Activated naive CD8-positive, alpha-beta T cell treated with anti-CD3 and anti-CD28 coated beads, Interleukin-2, amount 50 U/mL, for 24 hours (primary cell): Measurements from ENCODE around the gene CIB2.
"Not testable (repeated sequence)": the region's sequence is repeated elsewhere in the genome, so short reads cannot be mapped to it uniquely, and the experiment has no call there.

Experiments used
- ATAC-seq: fragments of 150-1000 bp; cut with Tn5 transposase; one replicate; pipeline ENCODE4 v1.10.0; 2021
- DNase-seq: peaks from one replicate; pipeline ENCODE4 v3.0.0; 2021
- H3K27ac Mint-ChIP-seq: one replicate; pipeline ENCODE4 v1.8.0; 2021; ENCODE audit warnings: mild to moderate bottlenecking, mixed read lengths
- H3K27me3 Mint-ChIP-seq: one replicate; pipeline ENCODE4 v1.8.0; 2021; ENCODE audit warnings: mixed read lengths
- H3K36me3 Mint-ChIP-seq: one replicate; pipeline ENCODE4 v1.8.0; 2021; ENCODE audit warnings: low read depth, mixed read lengths
- H3K4me1 Mint-ChIP-seq: one replicate; pipeline ENCODE4 v1.8.0; 2021; ENCODE audit warnings: mixed read lengths
- H3K4me3 Mint-ChIP-seq: one replicate; pipeline ENCODE4 v1.8.0; 2021; ENCODE audit warnings: mild to moderate bottlenecking, moderate library complexity, mixed read lengths
- H3K9me3 Mint-ChIP-seq: one replicate; pipeline ENCODE4 v1.8.0; 2021; ENCODE audit warnings: mixed read lengths

Gene CIB2

DNA sequence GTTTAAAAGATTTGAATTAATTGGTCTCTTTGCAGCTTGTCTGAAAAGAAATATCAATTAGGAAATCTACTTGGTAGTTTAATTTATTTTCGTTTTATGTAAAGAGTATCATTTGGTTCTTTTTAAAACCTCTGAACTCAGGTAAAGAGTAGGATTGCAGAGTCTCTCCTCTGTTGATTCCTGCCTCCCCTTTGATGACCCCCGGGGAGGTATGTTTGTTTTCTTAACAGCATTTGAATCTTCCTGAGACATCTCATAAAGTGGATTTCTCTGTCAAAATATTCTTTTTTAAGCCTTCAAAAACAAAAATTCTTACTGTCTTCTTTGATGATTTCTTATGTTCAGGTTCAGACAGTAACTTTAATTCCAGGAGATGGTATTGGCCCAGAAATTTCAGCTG is 26.0 kb upstream of the CIB2 start:
- Mint-ChIP-seq H3K27ac (no peak overlapping the region), H3K36me3 (peaks cover 43% of the 10 kb centered on the region), H3K27me3 (no peaks in the 10 kb centered on the region), H3K9me3 (no peaks in the 10 kb centered on the region), H3K4me3 (no peak overlapping the region), H3K4me1 (peaks cover 20% of the 10 kb centered on the region)
- ATAC-seq = no peak
- DNase-seq = no peak

- ATAC-seq (no peak), DNase-seq (no peak)
- H3K9me3 Mint-ChIP-seq = no peaks in the 10 kb centered on the region
- H3K4me1 Mint-ChIP-seq = peaks cover 14% of the 10 kb centered on the region
- H3K4me3 Mint-ChIP-seq = no peak overlapping the region
- peaks cover 38% of the 10 kb centered on the region for H3K36me3 Mint-ChIP-seq
- no peaks in the 10 kb centered on the region for H3K27me3 Mint-ChIP-seq
- H3K27ac Mint-ChIP-seq = no peak overlapping the region
These were observed 25.4 kb upstream of the CIB2 start for GRCh38 chr15:78156653-78157052.

- DNase-seq = no peak
- H3K27me3 Mint-ChIP-seq = no peaks in the 10 kb centered on the region
- H3K4me3 Mint-ChIP-seq = no peak overlapping the region
- no peaks in the 10 kb centered on the region for H3K9me3 Mint-ChIP-seq
- H3K4me1 Mint-ChIP-seq = peaks cover 21% of the 10 kb centered on the region
- H3K27ac Mint-ChIP-seq = no peak overlapping the region
- H3K36me3 Mint-ChIP-seq = peaks cover 40% of the 10 kb centered on the region
- no peak for ATAC-seq
These were observed 24.2 kb upstream of the CIB2 start for GRCh38 chr15:78155355-78155939.

DNA sequence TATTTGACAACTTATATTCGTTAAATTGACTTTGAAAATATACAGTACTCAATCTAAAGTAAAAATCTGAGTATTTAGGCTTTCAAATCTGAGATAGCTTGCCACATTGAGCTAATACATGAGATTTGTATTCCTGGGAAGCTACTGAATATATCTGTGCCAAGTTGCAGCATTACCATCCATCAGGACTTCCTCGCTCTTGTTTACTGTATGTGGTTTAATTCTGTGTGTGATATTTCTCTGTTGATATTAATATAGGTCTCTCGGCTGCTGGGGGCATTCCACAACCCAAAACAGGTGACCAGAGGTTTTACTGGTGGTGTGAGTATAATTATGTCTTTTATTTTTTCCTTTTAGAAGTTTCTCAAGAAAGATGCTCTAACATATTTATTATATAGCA is 23.7 kb upstream of the CIB2 start:
- ATAC-seq = no peak
- DNase-seq = no peak
- Mint-ChIP-seq H3K9me3 (no peaks in the 10 kb centered on the region), H3K4me3 (no peak overlapping the region), H3K27ac (no peak overlapping the region), H3K36me3 (peaks cover 38% of the 10 kb centered on the region), H3K4me1 (peaks cover 24% of the 10 kb centered on the region), H3K27me3 (no peaks in the 10 kb centered on the region)

GRCh38 chr15:78151075-78151474 is 19.8 kb upstream of the CIB2 start:
- H3K9me3 Mint-ChIP-seq, DNase-seq, H3K27me3 Mint-ChIP-seq: not testable (repeated sequence)
- peak; percentile 9 for ATAC-seq
- Mint-ChIP-seq H3K4me3 (peak overlapping the region; percentile 87), H3K4me1 (peaks cover 46% of the 10 kb centered on the region), H3K36me3 (peaks cover 20% of the 10 kb centered on the region), H3K27ac (peak overlapping the region; percentile 44)

DNA sequence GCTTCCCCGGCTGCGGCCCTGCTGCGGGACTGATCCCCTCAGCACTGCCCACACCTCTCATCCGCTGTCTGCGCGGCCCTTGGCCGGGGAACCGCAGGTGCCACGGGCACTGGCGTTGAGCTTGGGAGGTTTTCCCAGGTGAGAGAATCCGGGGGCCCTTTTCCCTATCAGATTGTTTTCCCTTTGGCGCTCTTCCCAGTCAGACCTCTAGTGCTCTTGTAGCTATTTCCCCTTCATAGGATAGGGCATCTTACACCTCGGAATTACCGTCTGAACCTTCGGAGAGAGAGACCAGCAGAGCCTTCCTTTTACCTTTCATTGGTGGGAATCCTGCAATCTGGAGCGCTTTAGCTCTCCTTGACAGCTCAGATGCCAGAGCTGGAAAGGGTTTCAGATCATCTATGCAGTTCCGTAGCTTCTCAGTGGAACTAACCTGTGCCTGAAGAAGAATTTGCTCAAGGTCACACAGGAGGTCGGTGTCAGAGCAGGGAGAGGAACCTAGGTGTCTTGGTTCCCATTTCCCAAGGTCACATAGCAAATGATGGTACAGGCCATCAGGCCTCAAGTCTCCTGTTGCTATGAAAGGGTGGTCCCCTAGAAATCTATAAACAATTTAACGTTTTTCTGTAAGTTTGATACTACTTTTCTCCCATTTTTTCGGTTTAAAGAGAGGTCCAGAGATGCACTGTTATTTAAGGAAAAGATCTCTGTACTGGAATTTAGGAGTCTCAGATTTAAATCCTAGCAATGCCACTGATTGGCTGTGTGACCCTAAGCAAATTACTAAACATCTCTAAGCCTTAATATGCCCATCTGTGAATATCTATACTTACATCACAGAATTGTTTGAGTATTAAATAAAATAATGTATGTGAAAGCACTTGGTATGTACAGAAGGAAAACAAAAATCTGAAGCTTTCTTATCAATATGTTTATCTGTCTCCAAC is 18.8 kb upstream of the CIB2 start:
- H3K27ac Mint-ChIP-seq = peak overlapping the region; percentile 79

GRCh38 chr15:78149068-78149804 is 18.0 kb upstream of the CIB2 start, which contains the start of gene IDH3A:
IDH3A (plus strand) TSS chr15:78149362; CDS start chr15:78149404, 42 bp downstream.
- no peaks in the 10 kb centered on the region for H3K27me3 Mint-ChIP-seq
- DNase-seq (peak; percentile 100), ATAC-seq (peak; percentile 90)
- no peaks in the 10 kb centered on the region for H3K9me3 Mint-ChIP-seq
- H3K4me1 Mint-ChIP-seq = peaks cover 46% of the 10 kb centered on the region
- H3K27ac Mint-ChIP-seq = peak within 1 kb of the TSS; percentile 90
- H3K4me3 Mint-ChIP-seq = peak within 1 kb of the TSS; percentile 87
- peaks cover 17% of the 10 kb centered on the region for H3K36me3 Mint-ChIP-seq

More for the DNA sequence above, 18.8 kb upstream of the CIB2 start:
- no peaks in the 10 kb centered on the region for H3K27me3 Mint-ChIP-seq
- DNase-seq (no peak), ATAC-seq (no peak)
- peaks cover 18% of the 10 kb centered on the region for H3K36me3 Mint-ChIP-seq
- peaks cover 46% of the 10 kb centered on the region for H3K4me1 Mint-ChIP-seq
- H3K4me3 Mint-ChIP-seq = peak overlapping the region; percentile 87
- no peaks in the 10 kb centered on the region for H3K9me3 Mint-ChIP-seq

- Mint-ChIP-seq H3K27me3 (no peaks in the 10 kb centered on the region), H3K4me1 (peaks cover 46% of the 10 kb centered on the region), H3K36me3 (peaks cover 16% of the 10 kb centered on the region), H3K4me3 (peak overlapping the region; percentile 87), H3K27ac (peak overlapping the region; percentile 90), H3K9me3 (no peaks in the 10 kb centered on the region)
- DNase-seq (no peak), ATAC-seq (peak; percentile 6)
These were observed 17.3 kb upstream of the CIB2 start for GRCh38 chr15:78148392-78149067.

DNA sequence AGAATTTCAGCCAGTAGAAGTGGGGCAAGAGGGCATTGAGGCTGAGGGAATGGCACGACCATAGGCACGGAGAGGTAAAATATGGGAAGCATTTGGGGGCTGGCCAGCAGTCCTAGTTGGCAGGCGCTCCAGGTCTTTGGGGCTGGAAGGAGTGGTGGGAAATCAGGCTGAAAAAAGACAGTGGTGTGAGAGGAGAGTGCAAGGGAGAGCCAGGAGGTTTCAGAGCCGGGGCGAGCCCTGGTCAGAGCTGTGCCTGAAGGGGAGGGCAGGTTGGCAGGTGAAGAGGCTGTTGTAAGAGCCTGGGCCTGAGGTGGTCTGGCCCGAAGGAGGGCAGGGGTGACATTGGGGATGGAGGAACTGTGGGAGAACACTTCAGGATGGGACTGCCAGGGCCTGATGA is 16.3 kb upstream of the CIB2 start:
- Mint-ChIP-seq H3K4me3 (peak overlapping the region; percentile 54), H3K27ac (no peak overlapping the region), H3K4me1 (peaks cover 36% of the 10 kb centered on the region), H3K27me3 (no peaks in the 10 kb centered on the region), H3K36me3 (peaks cover 8% of the 10 kb centered on the region), H3K9me3 (no peaks in the 10 kb centered on the region)
- ATAC-seq (no peak), DNase-seq (no peak)

DNA sequence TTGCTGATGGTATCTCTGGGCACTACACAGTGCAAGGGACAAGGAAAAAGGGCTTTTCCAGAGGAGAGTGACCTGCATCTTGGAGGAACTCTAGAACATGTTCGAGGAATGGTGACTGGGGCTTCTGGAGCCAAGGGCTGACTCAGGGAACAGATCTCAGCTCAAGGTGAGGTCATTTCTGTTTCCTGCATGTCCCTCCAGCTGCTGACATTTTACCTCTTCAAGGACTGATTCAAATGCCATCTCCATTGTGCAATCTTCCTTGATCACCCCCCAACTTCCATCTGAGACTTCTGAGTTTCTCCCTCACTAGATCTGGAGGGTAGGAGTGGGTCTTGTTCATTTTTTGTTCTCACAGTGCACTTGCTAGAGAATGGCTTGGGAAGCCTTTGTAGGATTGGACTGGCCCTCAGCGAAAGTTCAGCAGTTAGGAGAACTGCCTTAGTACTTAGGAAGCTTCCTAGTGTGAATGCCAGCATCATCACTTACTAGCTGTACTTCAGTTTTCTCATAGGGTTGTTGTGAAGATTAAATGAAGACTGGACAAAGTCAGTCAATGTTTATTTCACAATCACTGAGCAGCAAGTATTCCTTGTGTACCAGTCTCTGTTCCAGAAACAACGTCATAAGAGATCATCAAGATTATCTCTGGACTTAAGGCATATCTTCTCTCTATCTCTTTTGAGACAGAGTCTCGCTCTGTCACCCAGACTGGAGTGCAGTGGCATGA is 15.3 kb upstream of the CIB2 start:
- Mint-ChIP-seq H3K27ac (no peak overlapping the region), H3K36me3 (peaks cover 7% of the 10 kb centered on the region), H3K9me3 (no peaks in the 10 kb centered on the region), H3K4me3 (no peak overlapping the region), H3K27me3 (no peaks in the 10 kb centered on the region), H3K4me1 (peaks cover 34% of the 10 kb centered on the region)
- ATAC-seq = no peak
- no peak for DNase-seq

DNA sequence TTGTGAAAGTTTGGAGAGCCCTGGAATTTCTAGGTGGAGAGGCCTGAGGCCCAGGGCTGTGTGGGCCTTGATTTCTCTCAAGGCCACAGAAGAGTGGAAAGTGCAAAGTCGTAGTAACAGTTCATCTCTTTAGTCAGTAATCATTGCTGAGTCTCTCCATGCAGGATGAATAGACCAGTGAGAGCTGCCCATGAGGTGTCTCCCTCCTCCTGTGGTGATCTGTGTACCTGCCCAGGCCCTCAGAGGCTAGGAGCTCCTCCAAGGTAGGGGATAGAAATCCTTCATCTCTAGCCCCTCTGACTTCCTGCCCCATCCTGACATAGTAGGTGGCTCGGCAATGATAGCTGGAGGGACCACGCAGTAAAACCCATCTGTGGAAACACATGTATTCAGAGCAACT is 11.1 kb upstream of the CIB2 start:
- no peak overlapping the region for H3K27ac Mint-ChIP-seq
- H3K4me3 Mint-ChIP-seq = no peak overlapping the region
- H3K4me1 Mint-ChIP-seq = peaks cover 9% of the 10 kb centered on the region
- no peak for DNase-seq
- no peaks in the 10 kb centered on the region for H3K36me3 Mint-ChIP-seq
- no peaks in the 10 kb centered on the region for H3K27me3 Mint-ChIP-seq
- no peak for ATAC-seq
- H3K9me3 Mint-ChIP-seq = no peaks in the 10 kb centered on the region

DNA sequence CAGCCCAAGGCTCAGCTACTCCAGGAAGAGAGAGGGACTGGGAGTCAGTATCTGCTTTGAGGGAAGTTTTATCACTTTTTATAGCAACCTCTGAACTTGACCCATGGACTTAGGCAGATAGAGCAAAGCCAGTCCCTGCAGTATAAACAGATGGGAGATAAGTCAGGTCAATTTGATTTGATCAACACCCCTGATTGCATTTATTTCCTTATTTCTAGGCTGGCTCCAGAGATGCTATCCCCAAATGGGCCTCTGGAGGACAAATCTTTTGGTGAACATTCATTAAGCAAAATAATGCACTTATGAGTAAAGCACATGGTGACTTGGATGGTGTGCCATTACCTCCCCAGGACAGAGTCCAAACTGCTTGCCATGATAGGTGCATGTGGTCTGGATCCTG is 9.0 kb upstream of the CIB2 start:
- H3K27ac Mint-ChIP-seq = no peak overlapping the region
- no peaks in the 10 kb centered on the region for H3K27me3 Mint-ChIP-seq
- ATAC-seq (no peak), DNase-seq (no peak)
- H3K4me3 Mint-ChIP-seq = no peak overlapping the region
- no peaks in the 10 kb centered on the region for H3K9me3 Mint-ChIP-seq
- no peaks in the 10 kb centered on the region for H3K4me1 Mint-ChIP-seq
- H3K36me3 Mint-ChIP-seq = no peaks in the 10 kb centered on the region

GRCh38 chr15:78139578-78139977 is 8.3 kb upstream of the CIB2 start:
- no peak for ATAC-seq
- H3K4me3 Mint-ChIP-seq = no peak overlapping the region

DNA sequence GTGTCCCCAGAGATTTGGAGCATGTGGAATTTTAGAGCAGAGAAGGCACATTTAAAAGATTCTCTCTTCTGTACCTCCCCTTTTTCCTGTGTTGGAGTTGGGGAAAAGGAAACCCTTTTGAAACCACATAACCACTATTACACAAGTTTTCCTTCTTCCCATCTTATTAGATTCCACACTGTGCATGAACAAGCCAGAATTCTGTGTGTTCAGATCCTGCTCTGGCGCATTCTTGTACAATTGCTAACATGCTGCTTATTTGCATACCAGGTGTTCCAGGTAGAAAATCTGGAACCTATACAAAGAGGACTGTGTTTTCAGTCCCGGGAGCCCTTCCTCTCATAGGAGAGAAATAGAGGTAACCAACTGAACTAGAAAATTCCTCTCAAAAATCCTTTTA is 2.6 kb upstream of the CIB2 start:
- Mint-ChIP-seq H3K4me3 (no peak overlapping the region), H3K36me3 (no peaks in the 10 kb centered on the region), H3K9me3 (no peaks in the 10 kb centered on the region), H3K4me1 (peaks cover 23% of the 10 kb centered on the region), H3K27me3 (peaks cover 2% of the 10 kb centered on the region), H3K27ac (no peak overlapping the region)
- DNase-seq (no peak), ATAC-seq (no peak)

More at GRCh38 chr15:78139578-78139977, 8.3 kb upstream of the CIB2 start:
- no peak for DNase-seq
- no peaks in the 10 kb centered on the region for H3K9me3 Mint-ChIP-seq
- H3K36me3 Mint-ChIP-seq = no peaks in the 10 kb centered on the region
- H3K27ac Mint-ChIP-seq = no peak overlapping the region
- no peaks in the 10 kb centered on the region for H3K4me1 Mint-ChIP-seq
- H3K27me3 Mint-ChIP-seq = no peaks in the 10 kb centered on the region
